NCI-H1417 (cell line): ENCODE data around the gene AQP10.
A peak's percentile ranks its signal among the peaks of the same experiment; 100 is the strongest.
"Not testable (repeated sequence)": the region's sequence is repeated elsewhere in the genome, so short reads cannot be mapped to it uniquely, and the experiment has no call there.

ENCODE experiments used
- DNase-seq, 3 experiments: peaks; one replicate each; lab custom pipeline; 2025; lab: John Stamatoyannopoulos, UW

The AQP10 gene

GRCh38 chr1:154324241-154324640 is 3.3 kb downstream of the AQP10 start:
- no peak for DNase-seq

DNA sequence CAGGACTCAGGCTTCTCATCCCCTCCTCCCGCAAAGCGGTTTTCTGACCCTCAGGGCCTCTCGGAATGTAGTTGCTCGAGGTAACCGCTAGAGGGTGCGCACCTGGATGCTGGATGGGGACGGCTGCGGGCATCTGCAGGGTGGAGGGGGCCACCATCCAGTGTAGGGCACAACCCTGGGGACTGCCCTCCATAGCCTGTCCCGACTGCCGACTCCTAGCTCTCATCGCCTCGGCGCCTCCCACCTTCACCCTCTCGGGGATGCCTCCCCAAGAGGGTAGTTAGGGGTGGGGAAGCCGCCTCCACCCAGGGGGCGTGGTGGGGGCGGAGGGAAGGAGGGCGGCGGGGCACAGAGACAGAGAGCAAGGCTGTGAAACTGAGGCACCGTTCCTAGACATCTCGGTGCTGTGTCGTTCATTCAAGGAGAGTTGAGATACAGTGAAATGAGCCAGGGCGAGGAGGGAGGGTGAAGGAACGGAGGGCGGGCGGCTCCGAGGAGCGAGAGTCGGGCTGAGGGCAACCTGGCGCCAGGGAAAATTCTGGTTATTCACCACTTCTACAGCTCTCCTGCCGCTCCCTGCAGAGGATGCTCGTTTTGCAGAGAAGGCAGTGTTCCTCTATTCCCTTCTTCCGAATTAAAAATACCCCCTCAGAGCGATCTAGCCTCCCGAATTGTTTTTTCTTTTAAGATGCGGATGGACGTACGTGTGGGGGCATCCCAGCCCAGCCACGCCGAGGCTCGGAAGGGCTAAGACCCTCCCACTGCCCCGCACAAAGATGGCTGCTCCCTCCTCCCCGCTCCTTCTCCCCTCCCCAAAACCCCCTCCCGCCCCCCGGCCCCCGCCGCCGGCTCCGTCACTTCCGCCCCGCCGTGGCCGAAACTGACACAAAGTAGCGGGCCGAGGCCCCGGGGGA is 4.0 kb downstream of the AQP10 start, which contains the start of gene ATP8B2:
ATP8B2 (plus strand) TSS at position 857 of the 914 bp plus-strand sequence. CDS start 2,617 bp downstream, outside the sequence.
- DNase-seq, result peak; percentile 78 to 97 (median 89)

DNA sequence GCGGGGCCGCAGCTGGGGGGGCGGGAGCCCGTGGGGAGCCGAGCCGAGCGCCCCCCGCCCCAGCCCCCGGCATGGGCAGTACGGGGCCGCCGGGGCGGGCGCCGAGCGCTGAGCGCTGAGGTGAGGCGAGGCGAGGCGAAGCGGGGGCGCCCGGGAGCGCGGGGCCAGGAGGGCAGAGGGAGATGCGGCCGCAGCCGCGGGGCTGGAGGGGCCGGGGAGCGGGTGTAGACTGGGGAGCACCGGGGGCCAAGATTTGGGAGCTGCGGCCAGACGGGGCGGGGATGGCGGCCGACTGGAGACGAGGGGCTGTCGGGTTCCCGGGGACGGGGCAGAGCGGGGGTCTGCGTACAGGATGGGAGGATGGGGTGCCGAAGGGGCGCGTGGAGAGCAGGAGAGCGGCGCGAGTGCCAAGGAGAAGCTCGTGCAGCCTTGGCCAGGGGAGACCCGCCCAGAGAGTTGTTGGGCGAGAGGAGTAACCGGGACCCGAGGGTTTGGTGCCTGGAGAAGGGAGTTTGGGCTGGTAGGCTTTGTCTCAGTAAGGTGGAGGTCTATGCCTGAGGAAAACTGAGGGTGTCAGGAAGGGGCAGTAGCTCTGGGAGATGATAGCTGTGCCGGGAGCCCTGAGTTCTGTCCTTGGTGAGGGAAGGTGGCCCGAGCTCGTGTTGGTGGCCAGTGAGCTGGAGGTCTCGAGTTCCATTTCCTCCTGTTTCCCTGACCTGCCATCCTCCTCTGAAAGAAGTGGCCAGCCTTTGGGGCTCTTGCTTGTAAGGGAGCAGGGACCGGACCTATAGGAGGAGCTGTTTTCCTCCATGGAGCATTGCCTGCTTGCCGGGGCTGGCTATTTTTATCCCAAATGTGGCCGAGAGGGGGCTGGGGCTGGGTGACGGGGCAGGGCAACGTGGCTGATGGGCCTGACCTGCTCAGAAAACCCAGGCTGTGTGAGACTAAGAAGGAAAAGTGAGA is 5.0 kb downstream of the AQP10 start:
- peak in 2 of 3 experiments; percentile 64 to 73 for DNase-seq

- DNase-seq, result peak in 1 of 3 experiments; percentile 18
These were observed 5.9 kb downstream of the AQP10 start for GRCh38 chr1:154326546-154327465.

GRCh38 chr1:154327466-154328317 is 6.8 kb downstream of the AQP10 start:
- peak; percentile 38 to 50 (median 39) for DNase-seq

GRCh38 chr1:154328318-154329151 is 7.6 kb downstream of the AQP10 start:
- DNase-seq, result peak; percentile 85 to 89 (median 88)

DNA sequence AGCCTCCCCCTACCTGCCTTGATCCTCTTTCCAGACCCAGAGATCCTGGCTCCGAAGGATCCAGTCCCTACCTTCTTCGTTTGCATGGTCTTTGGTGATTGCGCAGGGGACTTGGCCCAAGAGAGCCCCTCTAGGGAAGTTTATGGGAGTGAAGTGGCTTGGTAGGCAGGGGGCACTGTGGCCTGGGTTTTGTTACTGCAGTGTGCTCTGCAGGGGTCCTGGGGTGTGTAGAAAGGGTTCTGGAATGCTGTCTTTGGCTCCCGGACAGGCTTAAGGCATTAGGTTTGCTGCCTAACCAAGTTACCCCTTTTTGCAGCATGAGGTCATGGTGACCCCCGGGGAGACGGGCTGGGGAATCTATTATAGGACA is 8.2 kb downstream of the AQP10 start:
- DNase-seq, result peak in 1 of 3 experiments; percentile 28

GRCh38 chr1:154329551-154330131 is 8.7 kb downstream of the AQP10 start:
- no peak for DNase-seq

DNA sequence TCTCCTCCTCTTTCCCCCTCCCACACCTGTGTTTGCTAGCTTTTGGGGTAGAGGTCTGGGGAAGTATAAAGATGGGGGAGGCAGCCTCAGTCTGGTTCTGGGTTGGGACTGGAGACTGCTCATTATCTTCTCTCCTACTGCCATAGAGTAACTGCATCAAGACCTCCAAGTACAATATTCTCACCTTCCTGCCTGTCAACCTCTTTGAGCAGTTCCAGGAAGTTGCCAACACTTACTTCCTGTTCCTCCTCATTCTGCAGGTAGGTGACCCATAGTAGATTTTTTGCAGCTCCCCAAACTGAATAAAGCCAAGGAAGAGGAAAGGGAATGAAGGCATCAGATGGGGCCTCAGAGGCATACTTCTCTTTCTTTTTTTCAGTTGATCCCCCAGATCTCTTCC is 9.8 kb downstream of the AQP10 start:
- no peak for DNase-seq

DNA sequence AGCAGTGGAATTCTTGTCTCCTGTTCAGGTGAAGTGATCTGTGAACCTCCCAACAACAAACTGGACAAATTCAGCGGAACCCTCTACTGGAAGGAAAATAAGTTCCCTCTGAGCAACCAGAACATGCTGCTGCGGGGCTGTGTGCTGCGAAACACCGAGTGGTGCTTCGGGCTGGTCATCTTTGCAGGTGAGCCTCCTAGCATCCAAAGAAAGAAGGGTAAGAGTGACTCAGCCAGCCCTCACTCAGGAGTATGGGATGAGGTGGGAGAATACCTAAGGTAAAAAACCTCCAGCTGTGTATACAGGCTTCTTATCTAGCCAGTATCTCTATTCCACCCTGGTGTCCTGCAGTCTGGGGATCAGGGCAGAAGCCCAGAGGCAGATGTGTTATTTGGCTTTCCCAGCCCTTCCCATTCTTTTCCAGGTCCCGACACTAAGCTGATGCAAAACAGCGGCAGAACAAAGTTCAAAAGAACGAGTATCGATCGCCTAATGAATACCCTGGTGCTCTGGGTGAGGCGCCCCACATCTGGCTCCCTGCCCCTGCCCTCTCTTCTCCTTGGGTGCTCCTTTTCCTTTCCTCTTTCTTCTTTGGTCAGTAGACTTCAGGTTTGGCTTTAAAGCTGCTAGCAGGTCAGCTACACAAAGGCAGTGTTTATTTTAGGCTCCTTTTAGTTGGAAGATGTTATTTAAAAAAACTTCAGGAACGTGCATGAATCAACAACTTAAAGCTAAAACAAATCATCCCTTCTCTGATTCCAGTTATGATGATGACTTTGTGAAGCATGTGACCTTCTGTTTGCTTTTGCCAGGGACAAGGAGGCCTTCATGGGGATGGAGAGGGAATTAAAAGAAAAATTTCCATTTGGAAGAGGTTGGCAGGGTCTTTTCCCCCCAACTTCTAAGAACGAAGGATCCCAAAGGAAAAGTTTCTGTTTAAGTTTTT is 13.5 kb downstream of the AQP10 start:
- DNase-seq, result no peak

DNA sequence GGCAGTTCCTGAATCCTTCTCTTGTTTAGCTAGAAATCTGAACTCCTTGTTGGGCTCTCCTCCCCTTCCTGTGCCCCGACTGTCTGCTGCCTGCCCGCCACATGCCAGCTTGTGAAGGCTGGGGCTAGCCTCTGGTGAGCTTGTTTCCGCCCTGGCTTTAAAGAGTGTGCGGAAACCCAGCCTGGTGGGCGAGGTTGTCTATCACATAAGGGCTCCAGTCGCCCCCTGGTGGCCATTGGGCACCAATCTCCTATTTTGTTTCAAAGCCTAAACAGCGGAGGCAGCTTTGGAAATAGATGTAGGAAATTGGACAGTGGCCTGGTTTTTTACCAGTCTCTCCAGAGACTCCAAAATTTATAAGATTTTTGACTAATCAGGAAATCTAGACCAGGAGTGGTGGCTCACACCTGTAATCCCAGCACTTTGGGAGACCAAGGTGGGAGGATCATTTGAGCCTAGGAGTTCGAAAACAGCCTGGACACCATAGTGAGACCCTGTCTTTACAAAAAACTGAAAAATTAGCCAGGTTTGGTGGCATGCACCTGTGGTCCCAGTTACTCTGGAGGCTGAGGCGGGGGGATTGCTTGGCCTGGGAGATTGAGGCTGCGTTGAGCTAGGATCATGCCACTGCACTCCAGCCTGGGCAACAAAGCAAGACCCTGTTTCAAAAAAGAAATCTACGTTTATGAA is 14.3 kb downstream of the AQP10 start:
- peak; percentile 52 to 94 (median 83) for DNase-seq

GRCh38 chr1:154337253-154337894 is 16.5 kb downstream of the AQP10 start:
- DNase-seq, result no peak

DNA sequence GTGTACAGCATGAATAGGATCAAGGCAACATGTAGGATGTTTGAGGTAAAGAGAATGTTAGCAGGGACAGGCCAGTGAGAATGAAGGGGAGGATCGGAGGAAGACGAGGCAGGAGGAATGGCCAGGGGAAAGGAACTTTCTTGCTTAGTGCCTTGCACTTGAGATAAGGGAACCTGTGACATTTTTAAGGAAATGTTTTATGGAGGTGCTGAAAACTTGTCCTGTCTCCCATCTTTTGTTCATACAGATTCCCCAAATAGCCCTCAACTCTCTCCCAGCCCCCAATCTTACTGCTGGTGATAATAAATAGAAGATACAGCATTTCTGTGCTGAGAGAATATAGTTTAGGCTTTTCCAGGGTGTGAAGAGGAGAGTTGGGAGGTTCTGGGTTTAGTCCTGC is 18.0 kb downstream of the AQP10 start:
- no peak for DNase-seq

DNA sequence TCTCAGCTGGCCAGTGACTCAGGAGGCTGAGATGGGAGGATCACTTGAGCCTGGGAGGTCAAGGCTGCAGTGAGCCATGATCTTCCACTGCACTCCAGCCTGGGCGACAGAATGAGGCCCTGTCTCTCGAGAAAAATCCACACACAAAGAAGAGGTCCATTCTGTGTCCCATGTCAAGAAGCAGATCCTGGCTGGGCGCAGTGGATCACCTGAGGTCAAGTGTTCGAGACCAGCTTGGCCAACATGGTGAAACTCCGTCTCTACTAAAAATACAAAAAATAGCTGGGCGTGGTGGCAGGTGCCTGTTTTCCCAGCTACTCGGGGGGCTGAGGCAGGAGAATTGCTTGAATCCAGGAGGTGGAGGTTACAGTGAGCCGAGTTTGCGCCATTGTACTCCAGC is 20.5 kb downstream of the AQP10 start:
- not testable (repeated sequence) for DNase-seq

- no peak for DNase-seq
These were observed 21.2 kb downstream of the AQP10 start for GRCh38 chr1:154342132-154342531.

- DNase-seq, result no peak
These were observed 22.1 kb downstream of the AQP10 start for GRCh38 chr1:154342836-154343472.
